Panc1 (cell line): ENCODE measurements around the gene KRT8. TPM values are rescaled to one million over a fixed set of nuclear protein-coding genes. Genes with fewer than 3 reads are reported as not detected.

Source experiments
- ATAC-seq: fragments of 200-7000 bp; cut with Tn5 transposase; 2 replicates; pipeline ENCODE4 v1.9.1; 2020; ENCODE audit warnings: mild to moderate bottlenecking, moderate library complexity
- BruUV-seq: library from RNA; stranded (reverse); fragments of 400-500 nt; replicated peaks from 2 replicates; lab custom pipeline; 2021; lab: Mats Ljungman, UMichigan
- CTCF ChIA-PET: fragments of 300-600 bp; sonication (Branson Sonifier 250); formaldehyde crosslinking; loops from one replicate; lab custom pipeline; 2022; ENCODE audit warnings: antibody characterized with exemption; lab: Charles Lee
- POLR2A ChIA-PET: fragments of 300-600 bp; sonication (Branson Sonifier 250); formaldehyde crosslinking; loops from one replicate; lab custom pipeline; 2022; ENCODE audit warnings: antibody characterized with exemption; lab: Charles Lee
- DNase-seq: peaks from one replicate; pipeline ENCODE4 v3.0.0-alpha.2; 2010; ENCODE audit warnings: low read depth, low spot score
- H3K27ac ChIP-seq: 2 replicates; pipeline ENCODE4 v1.5.1; 2011; ENCODE audit warnings: mild to moderate bottlenecking, low read length, inconsistent platforms
- H3K27me3 ChIP-seq: fragments of 200-500 bp; sonication (Bioruptor generic); 2 replicates; pipeline ENCODE4 v1.6.0; 2014; ENCODE audit warnings: low read length, inconsistent platforms; ENCODE audit not compliant: control insufficient read depth, insufficient read depth
- H3K36me3 ChIP-seq: fragments of 200-500 bp; sonication (Bioruptor generic); 2 replicates; pipeline ENCODE4 v1.5.1; 2014; ENCODE audit warnings: inconsistent platforms, mild to moderate bottlenecking, low read length, moderate library complexity; ENCODE audit not compliant: control insufficient read depth, insufficient read depth
- H3K4me1 ChIP-seq: 2 replicates; pipeline ENCODE4 v1.5.1; 2011; ENCODE audit warnings: inconsistent platforms, mild to moderate bottlenecking, low read length, moderate library complexity; ENCODE audit not compliant: control insufficient read depth, insufficient read depth
- H3K4me3 ChIP-seq, 2 experiments: 2 replicates each; pipeline ENCODE4 v1.5.1; 2011 to 2012; ENCODE audit warnings: low read depth in 2 of 2, low read length in 2 of 2, mild to moderate bottlenecking in 2 of 2, inconsistent platforms in 1 of 2, moderate library complexity in 1 of 2
- H3K9me3 ChIP-seq: fragments of 200-500 bp; sonication (Bioruptor generic); 2 replicates; pipeline ENCODE4 v1.5.1; 2014; ENCODE audit warnings: low read depth, mild to moderate bottlenecking, inconsistent platforms, low read length, moderate library complexity; ENCODE audit not compliant: control insufficient read depth, insufficient read depth
- POLR2AphosphoS5 ChIP-seq: IDR thresholded peaks from 2 replicates; pipeline ENCODE4 v1.6.1; 2012; ENCODE audit warnings: mild to moderate bottlenecking, low read depth, low read length, moderate library complexity
- REST ChIP-seq, 2 experiments: IDR thresholded peaks; 2 replicates each; pipeline ENCODE4 v1.6.1; 2011 to 2012; ENCODE audit warnings: low read depth in 2 of 2, control low read depth in 1 of 2, low read length in 1 of 2, mild to moderate bottlenecking in 1 of 2, moderate library complexity in 1 of 2; ENCODE audit not compliant: insufficient read depth in 1 of 2
- SIN3A ChIP-seq: IDR thresholded peaks from 2 replicates; pipeline ENCODE4 v1.6.1; 2012; ENCODE audit warnings: low read depth, mild to moderate bottlenecking, low read length, moderate library complexity, borderline replicate concordance; ENCODE audit not compliant: insufficient read depth
- TCF7L2 ChIP-seq: IDR thresholded peaks from 2 replicates; pipeline ENCODE4 v1.6.1; 2011; ENCODE audit warnings: mild to moderate bottlenecking, low read depth, low read length, inconsistent platforms
- in situ Hi-C: cut with HindIII; loops from 2 replicates; pipeline ENCODE4 v1.10.0; 2016; ENCODE audit warnings: low sequenced_read_pairs, low pct_unique_long_range_greater_than_20kb
- intact Hi-C: fragments of 100-400 bp; cut with micrococcal nuclease; formaldehyde crosslinking; loops from one replicate; pipeline ENCODE4 v1.10.0; 2022; ENCODE audit not compliant: unreplicated experiment
- total RNA-seq: library from RNA; stranded (reverse); gene quantifications from one replicate; pipeline ENCODE4 v1.2.1, GENCODE V29; 2021; ENCODE audit not compliant: unreplicated experiment
- TF ChIP-seq, protein P1 (sequence below): fragments of 450-650 bp; IDR thresholded peaks from 2 replicates; pipeline ENCODE4 v1.5.1; 2017; ENCODE audit warnings: mild to moderate bottlenecking

Gene KRT8
- total RNA-seq, 1 experiment from 2014 or later: 6,125 TPM

- ATAC-seq (peak; percentile 54; the same call in 1 of the 2 replicates), DNase-seq (no peak)
- 0 out of 2 replicates have a peak, but pooled peaks have one; percentile 27 for TF ChIP-seq POLR2AphosphoS5
- no peak; the same call in 1 of the 2 replicates for TF ChIP-seq TCF7L2
- 0 out of 4 replicates have a peak, but pooled peaks have one; percentile 37 to 55 for TF ChIP-seq REST (IDR thresholded peaks at IDR 0.05; ENCODE audit: insufficient read depth in 1 of 2, low read depth in 2 of 2, low read length in 1 of 2)
- peaks cover 57% of the 10 kb centered on the region for H3K4me1 ChIP-seq
- no peaks in the 10 kb centered on the region for H3K9me3 ChIP-seq
- H3K36me3 ChIP-seq: peaks cover 15% of the 10 kb centered on the region
- peak overlapping the region in 1 of 2 experiments; percentile 1; a peak in 1 of 4 replicates for H3K4me3 ChIP-seq
- ChIA-PET CTCF (interaction anchor here (0.6 to 2.7 kb wide), 4 partner anchors 81 to 753 kb away, joined by 3 to 18 read pairs (median 6); no protein-coding TSS in a partner anchor), POLR2A (interaction anchor here (0.5 to 1.7 kb wide), 9 partner anchors 9 to 679 kb away, joined by 3 to 6 read pairs (median 4); partner anchors contain the start of genes KRT18 and KRT8)
- in situ Hi-C loops: loop anchor here (25.0 kb wide), 1 partner anchor 91 kb away; no protein-coding TSS in a partner anchor
- peak overlapping the region; percentile 73 for H3K27ac ChIP-seq
- intact Hi-C loops: no loop called here
- no peaks in the 10 kb centered on the region for H3K27me3 ChIP-seq
- BruUV-seq: no TSS peak
Observed at GRCh38 chr12:52896190-52897100, 8.4 kb downstream of the KRT8 start.

GRCh38 chr12:52895726-52896189 lies 9.1 kb downstream of the KRT8 start:
- ATAC-seq: peak; percentile 68
- no peak for DNase-seq
- peaks cover 50% of the 10 kb centered on the region for H3K4me1 ChIP-seq
- POLR2A ChIA-PET: interaction anchor here (0.6 to 1.7 kb wide), 7 partner anchors 9 to 59 kb away, joined by 3 to 6 read pairs (median 4); partner anchors contain the start of genes KRT18 and KRT8
- H3K27ac ChIP-seq: peak overlapping the region; percentile 73
- TF ChIP-seq, protein P1, sequence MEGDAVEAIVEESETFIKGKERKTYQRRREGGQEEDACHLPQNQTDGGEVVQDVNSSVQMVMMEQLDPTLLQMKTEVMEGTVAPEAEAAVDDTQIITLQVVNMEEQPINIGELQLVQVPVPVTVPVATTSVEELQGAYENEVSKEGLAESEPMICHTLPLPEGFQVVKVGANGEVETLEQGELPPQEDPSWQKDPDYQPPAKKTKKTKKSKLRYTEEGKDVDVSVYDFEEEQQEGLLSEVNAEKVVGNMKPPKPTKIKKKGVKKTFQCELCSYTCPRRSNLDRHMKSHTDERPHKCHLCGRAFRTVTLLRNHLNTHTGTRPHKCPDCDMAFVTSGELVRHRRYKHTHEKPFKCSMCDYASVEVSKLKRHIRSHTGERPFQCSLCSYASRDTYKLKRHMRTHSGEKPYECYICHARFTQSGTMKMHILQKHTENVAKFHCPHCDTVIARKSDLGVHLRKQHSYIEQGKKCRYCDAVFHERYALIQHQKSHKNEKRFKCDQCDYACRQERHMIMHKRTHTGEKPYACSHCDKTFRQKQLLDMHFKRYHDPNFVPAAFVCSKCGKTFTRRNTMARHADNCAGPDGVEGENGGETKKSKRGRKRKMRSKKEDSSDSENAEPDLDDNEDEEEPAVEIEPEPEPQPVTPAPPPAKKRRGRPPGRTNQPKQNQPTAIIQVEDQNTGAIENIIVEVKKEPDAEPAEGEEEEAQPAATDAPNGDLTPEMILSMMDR: no peak
- TF ChIP-seq TCF7L2 (no peak; the same call in 1 of the 2 replicates), REST (IDR thresholded peaks at IDR 0.05; ENCODE audit: insufficient read depth in 1 of 2, low read depth in 2 of 2, low read length in 1 of 2) (no peak), POLR2AphosphoS5 (peak; percentile 68), SIN3A (peak; percentile 74; the same call in 1 of the 2 replicates)
- intact Hi-C loops: no loop called here
- no TSS peak for BruUV-seq
- in situ Hi-C loops: loop anchor here (25.0 kb wide), 1 partner anchor 92 kb away; no protein-coding TSS in a partner anchor
- no peaks in the 10 kb centered on the region for H3K9me3 ChIP-seq
- H3K27me3 ChIP-seq: no peaks in the 10 kb centered on the region
- CTCF ChIA-PET: interaction anchor here (1.1 to 2.7 kb wide), 3 partner anchors 11 to 491 kb away, joined by 3 to 18 read pairs (median 8); no protein-coding TSS in a partner anchor
- peaks cover 8% of the 10 kb centered on the region for H3K36me3 ChIP-seq
- H3K4me3 ChIP-seq: 0 out of 4 replicates have a peak overlapping the region, but pooled peaks of 1 of the 2 experiments have one; percentile 4
